ENCODE results near the gene NIT2. TPM values are rescaled to one million over a fixed set of nuclear protein-coding genes. Genes with fewer than 3 reads are reported as not detected.
"Not testable (repeated sequence)": the region's sequence is repeated elsewhere in the genome, so short reads cannot be mapped to it uniquely, and the experiment has no call there.

Gene NIT2
- total RNA-seq, 1 donor: 25.0 TPM

GRCh38 chr3:100325827-100326226, 8.7 kb upstream of the NIT2 start:
- no peak for DNase-seq (ENCODE audit: low read depth)
- no peak for TF ChIP-seq CTCF (IDR thresholded peaks at IDR 0.05; ENCODE audit: insufficient read depth, low read depth, low read length)

GRCh38 chr3:100327377-100327776, 7.2 kb upstream of the NIT2 start:
- DNase-seq (ENCODE audit: low read depth); H3K4me3 ChIP-seq (ENCODE audit: low read depth, low read length): not testable (repeated sequence)

More at GRCh38 chr3:100325827-100326226, 8.7 kb upstream of the NIT2 start:
- no peak overlapping the region for H3K4me3 ChIP-seq (ENCODE audit: low read depth, low read length)

GRCh38 chr3:100329800-100330489, 4.6 kb upstream of the NIT2 start:
- no peak for TF ChIP-seq CTCF (IDR thresholded peaks at IDR 0.05; ENCODE audit: insufficient read depth, low read depth, low read length)
- DNase-seq (ENCODE audit: low read depth): no peak
- no peak overlapping the region for H3K4me3 ChIP-seq (ENCODE audit: low read depth, low read length)

- no peak overlapping the region for H3K4me3 ChIP-seq (ENCODE audit: low read depth, low read length)
- DNase-seq (ENCODE audit: low read depth): no peak
- no peak for TF ChIP-seq CTCF (IDR thresholded peaks at IDR 0.05; ENCODE audit: insufficient read depth, low read depth, low read length)
Measured at GRCh38 chr3:100330651-100331050, 3.9 kb upstream of the NIT2 start.

- no peak for DNase-seq (ENCODE audit: low read depth)
- H3K4me3 ChIP-seq (ENCODE audit: low read depth, low read length): no peak overlapping the region
- no peak for TF ChIP-seq CTCF (IDR thresholded peaks at IDR 0.05; ENCODE audit: insufficient read depth, low read depth, low read length)
Measured at GRCh38 chr3:100331660-100332059, 2.9 kb upstream of the NIT2 start.

GRCh38 chr3:100333051-100333450, 1.5 kb upstream of the NIT2 start:
- no peak for TF ChIP-seq CTCF (IDR thresholded peaks at IDR 0.05; ENCODE audit: insufficient read depth, low read depth, low read length)
- H3K4me3 ChIP-seq (ENCODE audit: low read depth, low read length): no peak overlapping the region
- no peak for DNase-seq (ENCODE audit: low read depth)

GRCh38 chr3:100333970-100334487, 528 bp upstream of the NIT2 start:
- DNase-seq (ENCODE audit: low read depth): no peak
- TF ChIP-seq CTCF (IDR thresholded peaks at IDR 0.05; ENCODE audit: insufficient read depth, low read depth, low read length): no peak
- peak overlapping the region; percentile 67 for H3K4me3 ChIP-seq (ENCODE audit: low read depth, low read length)
